KOPT-K1 (cell line): ENCODE results near the gene TSC1.

Experiments used
- H3K27ac ChIP-seq: fragments of 200-600 bp; sonication (generic); 2 replicates; pipeline ENCODE4 v1.5.1; 2016; ENCODE audit warnings: antibody characterized with exemption, mild to moderate bottlenecking, low read depth, low read length; ENCODE audit not compliant: poor library complexity, severe bottlenecking
- H3K36me3 ChIP-seq: fragments of 200-600 bp; sonication (generic); 2 replicates; pipeline ENCODE4 v1.5.1; 2017; ENCODE audit warnings: antibody characterized with exemption, mild to moderate bottlenecking, low read length, moderate library complexity; ENCODE audit not compliant: insufficient read depth
- H3K9me3 ChIP-seq: fragments of 200-600 bp; sonication (generic); 2 replicates; pipeline ENCODE4 v1.5.1; 2017; ENCODE audit warnings: antibody characterized with exemption, low read length, mild to moderate bottlenecking; ENCODE audit not compliant: insufficient read depth, poor library complexity, severe bottlenecking

Gene TSC1

GRCh38 chr9:132894862-132895835, 49.3 kb downstream of the TSC1 start:
- peaks cover 60% of the 10 kb centered on the region for H3K36me3 ChIP-seq
- H3K27ac ChIP-seq, result no peak overlapping the region
- no peaks in the 10 kb centered on the region for H3K9me3 ChIP-seq

- Histone ChIP-seq H3K9me3 (no peaks in the 10 kb centered on the region), H3K27ac (no peak overlapping the region), H3K36me3 (peaks cover 52% of the 10 kb centered on the region)
Observed at GRCh38 chr9:132894346-132894745, 50.1 kb downstream of the TSC1 start.

GRCh38 chr9:132892400-132892799, 52.0 kb downstream of the TSC1 start:
- H3K9me3 ChIP-seq, result no peaks in the 10 kb centered on the region
- H3K27ac ChIP-seq, result peak overlapping the region; percentile 22
- H3K36me3 ChIP-seq, result peaks cover 41% of the 10 kb centered on the region

- H3K27ac ChIP-seq, result peak overlapping the region; percentile 82
- peaks cover 17% of the 10 kb centered on the region; the same call in 1 of the 2 replicates for H3K36me3 ChIP-seq
- no peaks in the 10 kb centered on the region for H3K9me3 ChIP-seq
Observed at GRCh38 chr9:132888151-132888550, 56.3 kb downstream of the TSC1 start.

GRCh38 chr9:132887181-132888120, 57.0 kb downstream of the TSC1 start:
- Histone ChIP-seq H3K27ac (peak overlapping the region; percentile 82), H3K36me3 (peaks cover 11% of the 10 kb centered on the region; the same call in 1 of the 2 replicates), H3K9me3 (no peaks in the 10 kb centered on the region)

GRCh38 chr9:132886334-132886725, 58.1 kb downstream of the TSC1 start:
- Histone ChIP-seq H3K9me3 (no peaks in the 10 kb centered on the region), H3K27ac (peak overlapping the region; percentile 59), H3K36me3 (0 out of 2 replicates have a peak, but pooled peaks cover 5% of the 10 kb centered on the region)

- H3K9me3 ChIP-seq, result no peaks in the 10 kb centered on the region
- 0 out of 2 replicates have a peak, but pooled peaks cover 5% of the 10 kb centered on the region for H3K36me3 ChIP-seq
Observed at GRCh38 chr9:132885720-132886333, 58.6 kb downstream of the TSC1 start.

GRCh38 chr9:132883349-132884294, 60.8 kb downstream of the TSC1 start:
- H3K27ac ChIP-seq, result peak overlapping the region; percentile 51
- H3K9me3 ChIP-seq, result no peaks in the 10 kb centered on the region
- H3K36me3 ChIP-seq, result 0 out of 2 replicates have a peak, but pooled peaks cover 5% of the 10 kb centered on the region

More at GRCh38 chr9:132885720-132886333, 58.6 kb downstream of the TSC1 start:
- H3K27ac ChIP-seq, result peak overlapping the region; percentile 59

GRCh38 chr9:132882616-132883015, 61.8 kb downstream of the TSC1 start:
- no peaks in the 10 kb centered on the region for H3K9me3 ChIP-seq
- 0 out of 2 replicates have a peak, but pooled peaks cover 5% of the 10 kb centered on the region for H3K36me3 ChIP-seq
- H3K27ac ChIP-seq, result peak overlapping the region; percentile 51

- Histone ChIP-seq H3K9me3 (no peaks in the 10 kb centered on the region), H3K27ac (peak overlapping the region; percentile 51), H3K36me3 (0 out of 2 replicates have a peak, but pooled peaks cover 5% of the 10 kb centered on the region)
Observed at GRCh38 chr9:132881826-132882225, 62.6 kb downstream of the TSC1 start.

- peak overlapping the region; percentile 88 for H3K27ac ChIP-seq
- 0 out of 2 replicates have a peak, but pooled peaks cover 5% of the 10 kb centered on the region for H3K36me3 ChIP-seq
- no peaks in the 10 kb centered on the region for H3K9me3 ChIP-seq
Observed at GRCh38 chr9:132880324-132880661, 64.1 kb downstream of the TSC1 start.

- H3K27ac ChIP-seq, result peak overlapping the region; percentile 88
- H3K36me3 ChIP-seq, result 0 out of 2 replicates have a peak, but pooled peaks cover 5% of the 10 kb centered on the region
- no peaks in the 10 kb centered on the region for H3K9me3 ChIP-seq
Observed at GRCh38 chr9:132879457-132880323, 64.7 kb downstream of the TSC1 start.
